A549 treated with AZD2906 at 1 μM for 4 hours (cell line): Measurements from ENCODE around the gene KIF14. TPM values are rescaled to one million over a fixed set of nuclear protein-coding genes. Genes with fewer than 3 reads are reported as not detected.

Source experiments
- total RNA-seq: library from RNA; stranded (reverse); fragments of 200-300 nt; extraction: Qiagen RNA extraction; gene quantifications from 5 replicates; pipeline ENCODE4 v1.2.3, GENCODE V29; 2022

Gene KIF14
- total RNA-seq: 6.9 to 11.2 TPM (median 9.2 TPM) in 5 replicates

DNA sequence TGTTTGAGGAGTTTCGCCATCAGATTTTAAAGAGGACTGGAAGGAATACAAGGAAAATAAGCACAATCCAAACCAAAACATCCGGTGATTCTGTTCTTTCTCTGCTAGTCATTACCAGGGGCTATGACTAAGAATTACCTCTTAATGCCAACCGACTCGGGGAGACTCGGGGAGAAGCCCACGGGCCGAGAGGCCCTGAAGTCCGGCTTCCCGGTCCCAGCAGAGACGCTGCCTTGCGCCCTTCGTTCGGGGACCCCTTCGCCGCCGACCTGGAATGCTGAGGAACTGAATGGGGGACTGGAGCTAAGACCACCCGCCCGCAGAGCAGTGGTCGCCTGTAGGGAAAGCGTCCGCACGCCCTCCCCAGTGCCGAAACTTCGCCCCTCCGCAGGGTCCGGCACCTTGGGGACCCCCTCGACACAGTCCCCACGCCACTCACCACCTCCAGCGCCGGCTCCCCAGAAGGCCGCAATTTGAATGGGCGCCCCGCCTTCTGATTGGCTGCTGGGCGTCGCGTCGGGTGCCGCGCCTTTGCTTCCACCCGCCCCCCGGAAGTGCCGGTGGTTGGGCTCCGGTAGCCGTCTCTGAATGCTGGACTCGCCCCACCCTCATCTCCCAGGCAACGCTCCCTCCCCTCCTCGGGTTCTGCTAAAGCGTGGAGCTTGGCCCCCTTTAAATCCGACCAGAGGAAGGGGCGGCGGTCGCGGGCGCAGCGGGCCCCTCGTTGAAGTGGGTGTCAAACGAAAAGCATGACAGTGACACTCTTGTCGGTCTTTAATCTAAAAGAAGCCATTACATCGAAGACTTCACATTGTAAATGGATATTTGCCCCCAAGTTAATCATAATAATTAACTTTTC, at the start of gene KIF14:
Gene KIF14, minus strand, starts transcription at position 479 of the 859 bp plus-strand sequence. CDS start 2,028 bp downstream, outside the sequence.

DNA sequence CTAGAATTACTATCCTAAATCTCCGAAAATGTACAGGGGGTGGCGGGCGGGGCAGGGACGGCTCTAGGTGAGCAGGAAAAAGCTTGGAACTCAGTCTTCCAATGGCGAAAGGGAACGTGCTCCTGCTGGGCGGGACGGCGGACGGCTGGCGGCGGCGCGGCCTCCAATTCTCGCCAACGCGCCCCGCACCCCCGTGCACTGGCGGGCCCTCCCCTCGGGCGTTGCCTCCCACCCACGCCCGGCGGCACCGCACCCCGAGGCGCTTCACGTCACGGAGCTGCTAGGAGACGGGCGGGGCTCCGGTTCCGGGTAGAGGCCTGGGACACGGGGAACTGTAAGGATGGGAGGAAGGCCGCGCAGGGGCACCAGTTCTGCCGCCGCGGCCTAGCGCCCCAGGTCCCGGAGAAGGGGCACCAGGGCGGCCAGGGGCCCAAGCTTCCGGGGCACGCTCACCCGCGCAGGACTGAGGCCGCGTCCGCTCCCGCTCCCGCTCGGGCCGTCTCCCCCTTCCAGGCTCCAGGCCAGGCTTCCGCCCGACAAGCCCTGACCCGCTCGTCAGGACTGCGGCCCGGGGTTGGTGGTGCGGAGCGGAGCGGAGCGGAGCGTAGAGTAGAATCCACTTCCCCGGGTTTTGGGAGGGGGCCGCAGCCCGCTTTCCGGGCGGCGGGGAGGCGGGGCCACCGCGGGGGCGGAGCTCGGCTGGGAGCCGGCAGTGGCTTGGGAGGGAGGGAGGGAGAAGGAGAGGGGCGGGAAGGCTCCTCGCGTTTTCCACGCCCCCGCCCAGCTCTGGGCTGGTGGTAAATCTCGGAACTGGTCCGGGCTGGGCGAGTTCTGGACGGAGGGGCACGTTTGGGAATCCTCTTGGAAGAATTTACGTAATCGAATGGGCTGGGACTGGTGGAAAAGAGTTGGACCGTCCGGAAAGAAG, 49.0 kb upstream of the KIF14 start, which contains the start of gene DDX59:
Gene DDX59, minus strand, starts transcription at position 594 of the 928 bp plus-strand sequence. CDS start 3,167 bp downstream, outside the sequence.

Other genes with a start within 250 kb of the KIF14 start
- 37.2 to 49.3 TPM (median 45.3 TPM) in 5 replicates for gene ZNF281, start 210.7 kb downstream of the KIF14 start, total RNA-seq
- 11.1 to 15.4 TPM (median 12.5 TPM) in 5 replicates for gene DDX59, start 49.2 kb upstream of the KIF14 start, total RNA-seq
- 14.6 to 22.7 TPM (median 18.0 TPM) in 5 replicates for gene CAMSAP2, start 118.1 kb upstream of the KIF14 start, total RNA-seq